ENCODE data around the gene OR4K2. TPM values are rescaled to one million over a fixed set of nuclear protein-coding genes. Genes with fewer than 3 reads are reported as not detected.

The OR4K2 gene
- total RNA-seq, 3 donors from 2014 or later, result not detected

GRCh38 chr14:19911114-19911513 is 36.2 kb downstream of the OR4K2 start:
- TF ChIP-seq CTCF (IDR thresholded peaks at IDR 0.05), result no peak
- Histone ChIP-seq H3K36me3 (ENCODE audit: low read depth) (no peaks in the 10 kb centered on the region), H3K4me1 (ENCODE audit: low read depth) (no peaks in the 10 kb centered on the region), H3K9me3 (peaks cover 59% of the 10 kb centered on the region), H3K4me3 (no peak overlapping the region)
- ATAC-seq (no peak), DNase-seq (no peak)
- intact Hi-C loops (cut with DNase I, micrococcal nuclease), result no loop called here

GRCh38 chr14:19917243-19917642 is 42.3 kb downstream of the OR4K2 start:
- Histone ChIP-seq H3K4me3 (no peak overlapping the region), H3K4me1 (ENCODE audit: low read depth) (no peaks in the 10 kb centered on the region), H3K9me3 (peaks cover 41% of the 10 kb centered on the region), H3K36me3 (ENCODE audit: low read depth) (no peaks in the 10 kb centered on the region)
- DNase-seq (no peak), ATAC-seq (no peak)
- no peak for TF ChIP-seq CTCF (IDR thresholded peaks at IDR 0.05)
- intact Hi-C loops (cut with DNase I, micrococcal nuclease), result no loop called here

GRCh38 chr14:19917955-19918518 is 43.1 kb downstream of the OR4K2 start:
- intact Hi-C loops (cut with DNase I, micrococcal nuclease), result no loop called here
- Histone ChIP-seq H3K9me3 (peaks cover 45% of the 10 kb centered on the region), H3K4me1 (ENCODE audit: low read depth) (no peaks in the 10 kb centered on the region), H3K4me3 (no peak overlapping the region), H3K36me3 (ENCODE audit: low read depth) (no peaks in the 10 kb centered on the region)
- DNase-seq (no peak), ATAC-seq (no peak)
- no peak for TF ChIP-seq CTCF (IDR thresholded peaks at IDR 0.05)

- DNase-seq (no peak), ATAC-seq (no peak)
- no peak for TF ChIP-seq CTCF (IDR thresholded peaks at IDR 0.05)
- Histone ChIP-seq H3K36me3 (ENCODE audit: low read depth) (no peaks in the 10 kb centered on the region), H3K9me3 (peaks cover 45% of the 10 kb centered on the region), H3K4me3 (no peak overlapping the region), H3K4me1 (ENCODE audit: low read depth) (no peaks in the 10 kb centered on the region)
- intact Hi-C loops (cut with DNase I, micrococcal nuclease), result no loop called here
Observed at GRCh38 chr14:19918553-19919264, 43.8 kb downstream of the OR4K2 start.

GRCh38 chr14:19920021-19920657 is 45.2 kb downstream of the OR4K2 start, which contains the start of gene OR4K5:
OR4K5 (plus strand) TSS chr14:19920607; CDS start chr14:19920607, 0 bp downstream.
- ATAC-seq (no peak), DNase-seq (no peak)
- Histone ChIP-seq H3K36me3 (ENCODE audit: low read depth) (no peaks in the 10 kb centered on the region), H3K9me3 (peaks cover 58% of the 10 kb centered on the region), H3K4me1 (ENCODE audit: low read depth) (no peaks in the 10 kb centered on the region), H3K4me3 (no peak within 1 kb of the TSS)
- TF ChIP-seq CTCF (IDR thresholded peaks at IDR 0.05), result no peak
- intact Hi-C loops (cut with DNase I, micrococcal nuclease), result no loop called here

Measured in mucosa of descending colon (tissue), 3 donors.